NCI-H1694 treated with DMSO at 0.1 percent for 48 hours (cell line): ENCODE results near the gene HYPK.

ENCODE experiments used
- DNase-seq: peaks from one replicate; lab custom pipeline; 2025; lab: John Stamatoyannopoulos, UW

The HYPK gene

GRCh38 chr15:43851251-43851650, 50.9 kb downstream of the HYPK start:
- no peak for DNase-seq

GRCh38 chr15:43852607-43853006, 52.2 kb downstream of the HYPK start:
- no peak for DNase-seq
